ENCODE data around the gene SIAE. TPM values are rescaled to one million over a fixed set of nuclear protein-coding genes. Genes with fewer than 3 reads are reported as not detected.

SIAE gene
- polyA plus RNA-seq, 1 of the 3 experiments (the other 2 are of a cell fraction), result 27.9 TPM

DNA sequence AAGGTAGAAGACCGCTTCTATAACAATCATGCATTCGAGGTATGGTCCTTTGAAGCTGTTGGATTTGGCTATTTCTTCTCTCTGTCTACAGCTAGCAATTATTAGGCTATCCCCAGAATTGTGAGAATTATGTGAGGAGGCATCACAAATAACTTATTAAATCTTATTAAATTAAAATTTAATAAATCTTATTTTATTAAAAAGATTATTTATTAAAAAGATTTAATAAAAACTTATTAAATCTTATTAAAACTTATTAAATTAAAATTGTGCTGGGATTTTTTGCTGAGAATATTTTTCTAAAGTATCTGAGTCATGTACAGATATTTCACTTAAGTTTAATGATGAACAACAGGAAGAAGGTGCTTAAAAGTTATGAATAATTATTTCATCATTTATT, 7.9 kb upstream of the SIAE start:
- Histone ChIP-seq H4K20me1 (ENCODE audit: insufficient read depth) (no peaks in the 10 kb centered on the region), H3K27ac (ENCODE audit: low read depth in 2 of 2, low read length in 1 of 2) (no peak overlapping the region), H3K9me2 (no peaks in the 10 kb centered on the region), H3K9ac (no peak overlapping the region), H3K4me3 (ENCODE audit: low read depth in 2 of 2, low read length in 1 of 2) (no peak overlapping the region), H3F3A (replicated peaks; ENCODE audit: insufficient read depth) (peaks cover 3% of the 10 kb centered on the region), H3K4me1 (ENCODE audit: control insufficient read depth in 1 of 2, insufficient read depth in 2 of 2, low read depth in 1 of 2, low read length in 1 of 2) (no peaks in the 10 kb centered on the region), H2AFZ (ENCODE audit: low read depth) (no peak overlapping the region), H3K9me3 (peaks cover 19% of the 10 kb centered on the region), H3K36me3 (replicated peaks in 1 of 2; ENCODE audit: control insufficient read depth in 1 of 2, insufficient read depth in 2 of 2, low read length in 1 of 2) (peaks cover 0 to 23% of the 10 kb centered on the region in 2 experiments), H3K27me3 (ENCODE audit: insufficient read depth) (no peaks in the 10 kb centered on the region), H3K79me2 (ENCODE audit: insufficient read depth) (no peaks in the 10 kb centered on the region), H3K4me2 (no peak overlapping the region)
- no peak for DNase-seq
- POLR2A ChIA-PET, result no interaction called here
- TF ChIP-seq, protein P1, sequence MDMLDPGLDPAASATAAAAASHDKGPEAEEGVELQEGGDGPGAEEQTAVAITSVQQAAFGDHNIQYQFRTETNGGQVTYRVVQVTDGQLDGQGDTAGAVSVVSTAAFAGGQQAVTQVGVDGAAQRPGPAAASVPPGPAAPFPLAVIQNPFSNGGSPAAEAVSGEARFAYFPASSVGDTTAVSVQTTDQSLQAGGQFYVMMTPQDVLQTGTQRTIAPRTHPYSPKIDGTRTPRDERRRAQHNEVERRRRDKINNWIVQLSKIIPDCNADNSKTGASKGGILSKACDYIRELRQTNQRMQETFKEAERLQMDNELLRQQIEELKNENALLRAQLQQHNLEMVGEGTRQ (IDR thresholded peaks at IDR 0.05; ENCODE audit: borderline replicate concordance, low read depth, low read length), result no peak
- TF ChIP-seq MAX (IDR thresholded peaks at IDR 0.05; ENCODE audit: low read depth) (no peak), FOSL2 (IDR thresholded peaks at IDR 0.05; ENCODE audit: borderline replicate concordance, low read depth) (no peak), EP300 (IDR thresholded peaks at IDR 0.05; ENCODE audit: borderline replicate concordance in 1 of 2, low read depth in 1 of 2, low read length in 1 of 2) (no peak)
- CTCF ChIA-PET, result no interaction called here
- WGBS (ENCODE audit: low lambda C conversion rate), result 76% methylated on average over 2 of the region's 2 CpGs

- TF ChIP-seq JUND (IDR thresholded peaks at IDR 0.05) (no peak), RFX5 (IDR thresholded peaks at IDR 0.05; ENCODE audit: low read length) (no peak), RCOR1 (IDR thresholded peaks at IDR 0.05; ENCODE audit: low read length) (no peak)
These were observed 4.9 kb upstream of the SIAE start for GRCh38 chr11:124678416-124678815.

DNA sequence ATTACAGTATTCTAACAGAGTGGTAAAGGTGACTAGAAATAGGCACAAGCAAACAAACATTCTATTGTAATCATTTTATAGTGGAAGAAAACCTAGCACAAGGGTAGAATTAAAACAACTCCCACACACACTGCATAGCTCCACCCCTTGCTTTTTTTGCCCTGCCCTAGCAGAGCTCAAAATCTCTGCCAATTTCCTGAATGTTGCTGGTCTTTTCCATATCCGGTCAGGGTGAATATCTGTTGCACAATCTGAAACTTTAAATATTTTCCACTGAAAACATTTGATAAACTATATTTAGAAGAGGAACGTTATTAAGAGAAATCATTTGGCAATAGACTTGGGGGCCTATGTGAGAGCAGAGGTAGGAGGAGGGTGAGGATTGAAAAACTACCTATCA, 2.8 kb upstream of the SIAE start:
- H3K4me2 ChIP-seq, result no peak overlapping the region
- CTCF ChIA-PET, result no interaction called here

More at GRCh38 chr11:124678416-124678815, 4.9 kb upstream of the SIAE start:
- 82% methylated on average over 5 of the region's 5 CpGs for WGBS (ENCODE audit: low lambda C conversion rate)
- Histone ChIP-seq H3K79me2 (ENCODE audit: insufficient read depth) (no peaks in the 10 kb centered on the region), H3K9me3 (peaks cover 18% of the 10 kb centered on the region), H3K4me1 (ENCODE audit: control insufficient read depth in 1 of 2, insufficient read depth in 2 of 2, low read depth in 1 of 2, low read length in 1 of 2) (peaks cover 0 to 5% of the 10 kb centered on the region in 2 experiments; a peak in 1 of 4 replicates), H3K27ac (ENCODE audit: low read depth in 2 of 2, low read length in 1 of 2) (no peak overlapping the region), H3K9me2 (no peaks in the 10 kb centered on the region), H3K4me3 (ENCODE audit: low read depth in 2 of 2, low read length in 1 of 2) (no peak overlapping the region), H4K20me1 (ENCODE audit: insufficient read depth) (no peaks in the 10 kb centered on the region), H3K4me2 (no peak overlapping the region), H3K36me3 (replicated peaks in 1 of 2; ENCODE audit: control insufficient read depth in 1 of 2, insufficient read depth in 2 of 2, low read length in 1 of 2) (peaks cover 0 to 20% of the 10 kb centered on the region in 2 experiments), H3K9ac (no peak overlapping the region), H3F3A (replicated peaks; ENCODE audit: insufficient read depth) (peaks cover 3% of the 10 kb centered on the region), H3K27me3 (ENCODE audit: insufficient read depth) (no peaks in the 10 kb centered on the region), H2AFZ (ENCODE audit: low read depth) (no peak overlapping the region)
- no peak for DNase-seq
- ChIA-PET POLR2A (no interaction called here), CTCF (interaction anchor here (1.6 to 1.7 kb wide), 2 partner anchors 84 to 115 kb away, joined by 4 to 5 read pairs; partner anchors contain the start of gene ESAM)

More for the DNA sequence above, 2.8 kb upstream of the SIAE start:
- Histone ChIP-seq H3K27ac (ENCODE audit: low read depth in 2 of 2, low read length in 1 of 2) (no peak overlapping the region), H3K36me3 (replicated peaks in 1 of 2; ENCODE audit: control insufficient read depth in 1 of 2, insufficient read depth in 2 of 2, low read length in 1 of 2) (peaks cover 0 to 4% of the 10 kb centered on the region in 2 experiments), H4K20me1 (ENCODE audit: insufficient read depth) (no peaks in the 10 kb centered on the region), H3F3A (replicated peaks; ENCODE audit: insufficient read depth) (no peaks in the 10 kb centered on the region), H3K4me3 (ENCODE audit: low read depth in 2 of 2, low read length in 1 of 2) (no peak overlapping the region), H2AFZ (ENCODE audit: low read depth) (no peak overlapping the region), H3K9me2 (no peaks in the 10 kb centered on the region), H3K9ac (no peak overlapping the region), H3K4me1 (ENCODE audit: control insufficient read depth in 1 of 2, insufficient read depth in 2 of 2, low read depth in 1 of 2, low read length in 1 of 2) (peaks cover 0 to 11% of the 10 kb centered on the region in 2 experiments; a peak in 1 of 4 replicates), H3K79me2 (ENCODE audit: insufficient read depth) (no peaks in the 10 kb centered on the region), H3K9me3 (no peaks in the 10 kb centered on the region), H3K27me3 (ENCODE audit: insufficient read depth) (no peaks in the 10 kb centered on the region)
- WGBS (ENCODE audit: low lambda C conversion rate), result 41% methylated on average over 2 of the region's 2 CpGs
- no peak for DNase-seq
- POLR2A ChIA-PET, result no interaction called here
- no peak for TF ChIP-seq TCF12 (IDR thresholded peaks at IDR 0.05)
- TF ChIP-seq TAF1 (IDR thresholded peaks at IDR 0.05; ENCODE audit: borderline replicate concordance, low read depth, low read length), result no peak
- TF ChIP-seq, protein P2, sequence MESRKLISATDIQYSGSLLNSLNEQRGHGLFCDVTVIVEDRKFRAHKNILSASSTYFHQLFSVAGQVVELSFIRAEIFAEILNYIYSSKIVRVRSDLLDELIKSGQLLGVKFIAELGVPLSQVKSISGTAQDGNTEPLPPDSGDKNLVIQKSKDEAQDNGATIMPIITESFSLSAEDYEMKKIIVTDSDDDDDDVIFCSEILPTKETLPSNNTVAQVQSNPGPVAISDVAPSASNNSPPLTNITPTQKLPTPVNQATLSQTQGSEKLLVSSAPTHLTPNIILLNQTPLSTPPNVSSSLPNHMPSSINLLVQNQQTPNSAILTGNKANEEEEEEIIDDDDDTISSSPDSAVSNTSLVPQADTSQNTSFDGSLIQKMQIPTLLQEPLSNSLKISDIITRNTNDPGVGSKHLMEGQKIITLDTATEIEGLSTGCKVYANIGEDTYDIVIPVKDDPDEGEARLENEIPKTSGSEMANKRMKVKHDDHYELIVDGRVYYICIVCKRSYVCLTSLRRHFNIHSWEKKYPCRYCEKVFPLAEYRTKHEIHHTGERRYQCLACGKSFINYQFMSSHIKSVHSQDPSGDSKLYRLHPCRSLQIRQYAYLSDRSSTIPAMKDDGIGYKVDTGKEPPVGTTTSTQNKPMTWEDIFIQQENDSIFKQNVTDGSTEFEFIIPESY (IDR thresholded peaks at IDR 0.05; ENCODE audit: borderline replicate concordance, low read depth), result no peak
- TF ChIP-seq GABPA (IDR thresholded peaks at IDR 0.05; ENCODE audit: low read depth), result no peak
- TF ChIP-seq, protein P1 (IDR thresholded peaks at IDR 0.05; ENCODE audit: borderline replicate concordance, low read depth, low read length), result no peak
- TF ChIP-seq NFIC (IDR thresholded peaks at IDR 0.05; ENCODE audit: borderline replicate concordance), result no peak
- no peak for TF ChIP-seq FOXM1 (IDR thresholded peaks at IDR 0.05; ENCODE audit: low read depth)

All from SK-N-SH (cell line).